KOPT-K1 (cell line): ENCODE data around the gene SRPK3.

Experiments
- H3K27ac ChIP-seq: fragments of 200-600 bp; sonication (generic); 2 replicates; pipeline ENCODE4 v1.5.1; 2016; ENCODE audit warnings: antibody characterized with exemption, mild to moderate bottlenecking, low read depth, low read length; ENCODE audit not compliant: poor library complexity, severe bottlenecking
- H3K36me3 ChIP-seq: fragments of 200-600 bp; sonication (generic); 2 replicates; pipeline ENCODE4 v1.5.1; 2017; ENCODE audit warnings: antibody characterized with exemption, mild to moderate bottlenecking, low read length, moderate library complexity; ENCODE audit not compliant: insufficient read depth
- H3K9me3 ChIP-seq: fragments of 200-600 bp; sonication (generic); 2 replicates; pipeline ENCODE4 v1.5.1; 2017; ENCODE audit warnings: antibody characterized with exemption, low read length, mild to moderate bottlenecking; ENCODE audit not compliant: insufficient read depth, poor library complexity, severe bottlenecking

The SRPK3 gene

DNA sequence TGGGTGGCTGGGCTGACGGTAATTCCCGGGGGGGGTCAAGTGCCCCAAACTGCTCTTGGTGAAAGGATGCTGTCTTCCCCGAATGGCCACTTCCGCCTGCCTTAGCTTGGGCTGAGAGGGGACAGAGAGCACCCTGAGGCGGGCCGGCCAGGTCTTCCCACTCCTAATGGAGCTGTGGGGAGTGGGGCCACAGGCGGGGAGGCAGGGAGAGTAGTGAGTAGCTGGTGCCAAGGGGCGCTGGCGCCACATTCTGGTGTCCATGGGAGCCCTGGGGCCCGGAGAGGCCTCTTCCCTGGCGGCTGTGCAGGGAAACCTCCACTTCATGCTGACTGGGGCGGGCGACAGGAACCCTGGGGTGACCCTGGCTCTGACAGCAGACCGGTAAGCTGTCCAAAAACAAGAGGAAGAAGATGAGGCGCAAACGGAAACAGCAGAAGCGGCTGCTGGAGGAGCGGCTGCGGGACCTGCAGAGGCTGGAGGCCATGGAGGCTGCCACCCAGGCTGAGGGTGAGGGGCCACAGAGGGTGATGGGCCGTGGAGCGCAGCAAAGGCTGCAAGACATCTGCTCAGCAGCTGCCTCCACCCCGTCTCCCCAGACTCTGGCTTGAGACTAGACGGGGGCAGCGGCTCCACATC, 2.7 kb downstream of the SRPK3 start:
- H3K36me3 ChIP-seq, result peaks cover 33% of the 10 kb centered on the region; the same call in 1 of the 2 replicates
- no peak overlapping the region for H3K27ac ChIP-seq
- no peaks in the 10 kb centered on the region for H3K9me3 ChIP-seq

DNA sequence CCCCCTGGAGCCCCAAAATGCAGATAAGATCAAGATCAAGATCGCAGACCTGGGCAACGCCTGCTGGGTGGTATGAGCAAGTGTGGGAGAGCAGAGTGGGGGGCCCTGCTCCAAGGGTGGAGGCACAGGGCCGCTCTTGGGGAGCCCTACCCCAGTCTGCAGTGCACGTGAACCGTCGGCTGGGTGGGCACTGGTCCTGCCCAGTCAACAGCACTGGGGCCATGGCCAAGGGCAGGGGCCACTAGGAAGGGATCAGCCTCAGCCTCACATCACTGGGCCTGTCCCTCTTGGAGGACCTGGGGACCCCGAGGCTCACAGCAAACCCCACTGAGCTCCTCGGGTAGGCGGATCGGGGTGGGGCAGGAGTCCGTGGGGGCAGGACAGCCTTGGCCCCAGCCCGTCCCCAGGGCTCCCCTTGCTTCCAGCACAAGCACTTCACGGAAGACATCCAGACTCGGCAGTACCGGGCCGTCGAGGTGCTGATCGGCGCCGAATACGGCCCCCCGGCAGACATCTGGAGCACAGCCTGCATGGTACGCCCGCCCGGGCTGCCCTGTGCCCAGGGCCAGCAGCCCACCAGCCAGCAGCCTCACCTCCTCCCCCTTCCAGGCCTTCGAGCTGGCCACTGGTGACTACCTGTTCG, 3.6 kb downstream of the SRPK3 start:
- peaks cover 38% of the 10 kb centered on the region; the same call in 1 of the 2 replicates for H3K36me3 ChIP-seq
- H3K9me3 ChIP-seq, result no peaks in the 10 kb centered on the region
- H3K27ac ChIP-seq, result no peak overlapping the region

DNA sequence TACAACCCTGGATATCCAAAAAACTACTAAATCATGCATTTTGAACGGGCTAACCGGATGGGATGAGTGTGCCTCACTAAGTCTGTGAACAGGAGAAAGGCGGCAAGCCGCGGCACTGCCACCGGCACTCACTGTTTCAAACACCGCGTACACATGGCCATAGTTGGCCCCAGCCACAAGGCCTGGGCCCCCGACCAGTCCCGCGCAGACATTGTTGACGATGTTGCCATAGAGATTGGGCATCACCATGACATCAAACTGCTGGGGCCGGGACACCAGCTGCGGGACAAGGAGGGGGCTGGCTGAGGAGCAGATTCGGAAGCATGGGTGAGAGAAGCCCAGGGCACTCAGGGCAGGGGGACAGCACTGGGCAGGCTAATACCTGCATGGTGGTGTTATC, 5.8 kb downstream of the SRPK3 start:
- H3K9me3 ChIP-seq, result no peaks in the 10 kb centered on the region
- no peak overlapping the region for H3K27ac ChIP-seq
- H3K36me3 ChIP-seq, result peaks cover 49% of the 10 kb centered on the region; the same call in 1 of the 2 replicates

DNA sequence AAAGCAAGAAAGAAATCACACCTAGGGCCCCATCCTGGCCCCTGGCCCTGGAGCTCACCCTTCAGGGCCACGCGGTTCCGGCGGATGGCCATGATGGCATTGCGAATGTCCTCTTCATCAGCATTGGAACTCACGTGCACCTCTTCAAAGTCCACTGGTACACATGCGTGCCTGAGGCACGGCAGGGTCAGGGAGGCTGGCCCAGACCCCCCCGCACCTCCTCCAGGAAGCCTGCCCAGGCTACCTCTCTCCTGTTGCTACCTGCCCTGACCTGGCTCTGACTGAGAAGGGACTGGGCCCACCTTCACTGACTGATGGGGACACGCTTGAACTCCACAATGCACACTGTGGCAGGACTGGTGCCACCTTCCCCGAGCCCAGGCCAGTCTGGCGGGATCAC, 8.8 kb downstream of the SRPK3 start:
- Histone ChIP-seq H3K36me3 (peaks cover 62% of the 10 kb centered on the region; the same call in 1 of the 2 replicates), H3K9me3 (no peaks in the 10 kb centered on the region), H3K27ac (no peak overlapping the region)

DNA sequence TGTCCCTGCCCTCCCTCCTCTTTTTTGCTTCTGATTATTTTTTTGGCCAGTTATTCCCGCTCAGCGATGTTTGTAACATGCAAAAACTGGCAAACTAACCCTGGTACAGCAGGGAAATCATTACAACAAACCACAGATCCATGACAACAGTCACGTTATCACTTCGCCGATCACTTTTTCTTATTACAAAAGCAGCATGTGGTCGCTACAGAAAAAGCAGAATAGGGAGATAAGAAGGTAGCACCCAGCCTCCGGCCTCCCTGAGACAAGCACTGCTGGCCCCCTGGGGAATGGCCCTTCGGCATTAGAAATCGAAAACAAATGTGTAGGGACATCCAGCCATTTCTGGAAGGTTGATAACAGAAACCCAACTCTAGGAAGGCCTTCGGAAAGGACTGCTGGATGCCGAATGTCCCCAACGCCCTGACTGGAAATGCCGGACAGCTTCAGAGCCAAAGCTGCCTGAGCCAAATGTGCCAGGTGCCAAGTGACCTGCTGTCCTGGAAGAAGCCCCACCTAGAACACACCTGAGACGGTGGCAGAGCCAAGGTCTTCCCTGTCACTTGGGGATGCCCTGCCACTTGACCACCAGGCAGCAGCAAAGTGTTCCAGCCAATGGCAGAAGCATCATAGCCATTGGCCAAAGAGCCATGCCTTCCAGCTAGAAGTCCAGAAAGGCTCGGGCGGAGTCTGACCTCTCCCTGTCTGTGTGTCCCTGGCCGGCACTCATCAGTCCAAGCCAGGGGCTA, 10.4 kb downstream of the SRPK3 start:
- no peaks in the 10 kb centered on the region for H3K9me3 ChIP-seq
- H3K36me3 ChIP-seq, result peaks cover 59% of the 10 kb centered on the region
- H3K27ac ChIP-seq, result no peak overlapping the region

DNA sequence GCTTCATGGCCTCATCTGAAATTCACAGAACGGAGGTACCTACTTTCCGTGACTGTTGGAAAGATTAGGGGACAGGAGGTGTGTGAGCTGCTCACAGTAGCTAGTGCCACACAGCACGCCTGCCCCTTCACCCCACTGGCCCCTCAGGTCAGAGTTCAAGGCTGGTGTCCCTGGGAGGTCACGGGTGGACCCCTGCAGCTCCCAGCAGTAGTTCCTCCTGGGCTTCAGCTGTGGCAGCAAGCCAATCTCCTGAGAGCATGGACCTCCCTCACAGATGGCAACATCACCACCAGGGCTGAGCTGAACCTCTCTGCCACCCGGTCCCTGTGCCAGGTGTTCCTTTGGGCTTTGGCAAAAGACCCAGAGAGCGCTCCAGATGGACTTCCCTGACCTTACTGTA, 11.5 kb downstream of the SRPK3 start:
- Histone ChIP-seq H3K9me3 (no peaks in the 10 kb centered on the region), H3K27ac (no peak overlapping the region), H3K36me3 (peaks cover 59% of the 10 kb centered on the region)

DNA sequence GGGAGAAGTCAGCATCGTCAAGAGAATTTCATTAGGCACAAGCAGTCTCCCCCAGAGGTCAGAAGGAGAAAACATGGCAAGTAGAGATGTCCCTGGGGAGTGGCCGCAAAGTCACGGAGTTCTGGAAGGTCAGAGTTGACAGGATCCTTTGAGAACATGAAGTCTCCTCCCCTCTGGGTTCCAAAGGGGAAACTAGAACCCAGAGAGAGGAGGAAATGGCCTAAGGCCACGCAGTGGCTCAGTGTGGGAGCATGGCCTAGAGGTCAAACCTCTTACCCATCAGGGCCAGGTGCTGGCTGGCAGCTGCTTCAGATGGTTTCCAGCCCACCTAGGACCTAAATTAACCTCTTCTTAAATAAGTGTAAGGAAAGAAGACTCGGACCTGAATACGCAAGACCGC, 12.4 kb downstream of the SRPK3 start:
- Histone ChIP-seq H3K36me3 (peaks cover 59% of the 10 kb centered on the region), H3K27ac (peak overlapping the region; percentile 94), H3K9me3 (no peaks in the 10 kb centered on the region)

DNA sequence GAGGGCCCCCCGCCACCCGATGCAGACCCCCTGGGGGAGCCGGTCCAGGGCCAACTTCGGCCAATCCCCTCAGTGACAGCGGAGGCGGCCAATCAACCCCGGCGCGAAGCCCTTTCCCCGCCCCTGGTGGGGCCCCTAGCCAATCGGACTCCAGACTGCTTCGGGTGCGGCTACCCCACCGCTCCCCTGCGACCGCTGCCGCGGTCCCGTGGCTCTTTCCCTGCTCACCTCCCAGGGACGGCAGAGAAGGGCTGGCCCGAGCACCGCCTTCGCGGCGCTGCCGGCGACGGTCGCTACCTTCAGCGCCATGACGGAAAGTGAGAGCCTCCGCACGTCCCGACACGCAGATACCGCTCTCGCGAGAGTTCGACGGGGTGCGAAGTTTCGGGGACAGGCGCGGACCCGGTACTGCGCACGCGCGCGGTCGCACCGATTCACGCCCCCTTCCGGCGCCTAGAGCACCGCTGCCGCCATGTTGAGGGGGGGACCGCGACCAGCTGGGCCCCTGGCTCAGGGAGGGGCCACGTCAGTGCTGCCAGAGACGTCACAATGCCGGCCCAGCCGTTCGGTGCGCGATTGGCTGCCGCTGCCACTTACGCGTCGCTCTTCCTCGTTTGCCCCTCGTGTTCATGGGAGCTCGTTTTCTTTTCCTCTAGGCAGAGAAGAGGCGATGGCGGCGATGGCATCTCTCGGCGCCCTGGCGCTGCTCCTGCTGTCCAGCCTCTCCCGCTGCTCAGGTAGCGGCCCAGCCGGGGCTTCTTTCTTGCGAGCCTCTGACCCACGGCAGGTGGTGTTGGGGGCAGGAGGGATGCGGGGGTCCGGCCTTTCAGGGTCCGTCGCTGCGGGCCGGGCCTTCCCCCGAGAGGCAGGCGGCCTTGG, 13.4 kb downstream of the SRPK3 start, which contains the start of the genes IDH3G and SSR4:
TSS of gene IDH3G (minus strand) at position 358 of the 879 bp plus-strand sequence. CDS start at position 309, 49 bp downstream.
TSS of gene SSR4 (plus strand) at position 651 of the 879 bp plus-strand sequence. CDS start at position 671, 20 bp downstream.
- Histone ChIP-seq H3K36me3 (peaks cover 61% of the 10 kb centered on the region), H3K9me3 (no peaks in the 10 kb centered on the region), H3K27ac (peak within 1 kb of the TSS; percentile 94)

DNA sequence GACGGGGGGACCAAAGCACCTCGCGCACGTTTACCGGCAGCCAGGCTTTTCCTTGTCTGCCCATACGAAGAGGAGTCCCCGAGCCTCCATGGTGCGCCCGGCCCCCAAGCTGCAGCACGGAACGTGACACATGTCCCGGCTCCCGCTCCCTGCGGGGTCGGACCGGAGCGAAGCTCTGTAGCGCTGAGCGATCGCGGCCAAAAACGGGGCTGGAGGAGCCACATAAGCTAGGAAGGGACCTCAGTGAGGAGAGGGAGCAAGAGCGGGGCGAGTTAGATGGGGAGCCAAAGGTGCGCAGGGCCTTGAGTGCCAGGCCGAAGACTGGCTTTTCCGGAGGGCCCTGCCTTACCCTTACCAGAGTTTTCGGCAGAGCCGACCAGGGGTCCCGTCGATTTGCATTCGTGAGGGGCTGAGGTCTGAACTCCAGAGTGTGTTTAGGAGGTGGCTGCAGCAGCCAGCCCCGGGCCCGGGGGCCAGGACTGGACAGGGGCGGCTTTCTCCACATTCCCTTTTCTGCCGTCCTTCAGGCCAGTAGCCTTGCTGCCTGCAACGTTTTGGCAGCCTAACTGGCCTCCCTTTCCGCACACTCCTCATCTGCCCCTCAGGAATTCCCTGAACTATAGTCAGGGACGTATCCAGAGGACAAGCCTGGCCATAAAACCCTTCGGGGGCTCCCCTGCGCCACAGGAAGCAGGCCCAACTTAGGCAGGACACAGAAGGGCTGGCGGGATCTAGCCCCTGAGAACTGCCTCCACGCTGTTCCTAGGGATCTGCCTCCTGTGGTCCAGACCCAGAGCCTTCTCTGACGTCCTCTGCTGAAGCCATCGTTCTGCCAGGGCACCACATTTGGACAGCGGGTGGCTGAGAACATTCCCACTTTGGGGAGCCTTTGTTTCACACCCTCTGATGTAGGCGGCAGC, 14.3 kb downstream of the SRPK3 start:
- Histone ChIP-seq H3K9me3 (no peaks in the 10 kb centered on the region), H3K36me3 (peaks cover 61% of the 10 kb centered on the region), H3K27ac (peak overlapping the region; percentile 94)

DNA sequence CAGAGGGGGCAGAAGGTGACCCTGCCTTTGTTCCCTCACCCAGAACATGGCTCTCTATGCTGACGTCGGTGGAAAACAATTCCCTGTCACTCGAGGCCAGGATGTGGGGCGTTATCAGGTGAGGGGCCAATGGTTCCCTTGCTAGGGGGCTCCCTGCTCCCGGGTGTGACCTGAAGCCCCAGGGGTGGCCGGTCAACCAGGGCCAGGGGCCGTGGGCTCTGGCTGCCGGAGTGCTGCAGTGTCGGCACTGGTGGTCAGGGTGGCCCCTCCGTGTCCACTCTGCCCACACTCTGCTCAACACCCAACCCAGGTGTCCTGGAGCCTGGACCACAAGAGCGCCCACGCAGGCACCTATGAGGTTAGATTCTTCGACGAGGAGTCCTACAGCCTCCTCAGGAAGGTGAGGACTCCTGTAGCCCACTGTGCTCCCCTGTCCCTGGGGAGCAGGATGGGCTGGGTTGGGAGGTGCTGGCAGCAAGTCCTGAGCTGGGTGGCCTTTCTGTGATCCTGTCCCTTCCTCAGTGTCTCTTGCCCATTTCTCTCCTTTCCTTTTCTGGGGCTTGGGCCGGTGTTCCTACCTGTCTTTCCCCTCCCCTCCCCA, 16.7 kb downstream of the SRPK3 start:
- Histone ChIP-seq H3K9me3 (no peaks in the 10 kb centered on the region), H3K36me3 (peaks cover 44% of the 10 kb centered on the region), H3K27ac (no peak overlapping the region)

DNA sequence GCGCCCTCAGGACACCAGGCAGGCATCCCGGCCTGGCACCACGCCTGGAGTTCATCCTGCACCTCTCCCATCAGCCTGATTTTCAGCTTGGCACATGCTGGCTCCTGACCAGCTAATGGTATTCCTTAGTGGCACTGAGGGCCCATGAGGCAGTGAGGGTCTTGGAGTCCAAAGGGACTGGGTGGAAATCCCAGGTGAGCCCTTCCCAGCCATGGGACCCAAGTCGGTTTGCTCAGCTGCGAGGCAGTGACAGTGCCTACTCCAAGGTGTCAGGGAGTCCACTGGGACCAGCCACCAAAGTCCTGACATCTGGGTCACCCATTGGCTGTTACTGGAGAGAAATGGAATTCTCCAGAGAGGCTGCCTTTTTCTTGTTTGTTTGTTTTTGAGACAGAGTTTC, 18.5 kb downstream of the SRPK3 start:
- H3K9me3 ChIP-seq, result no peaks in the 10 kb centered on the region
- H3K27ac ChIP-seq, result no peak overlapping the region
- peaks cover 40% of the 10 kb centered on the region for H3K36me3 ChIP-seq

DNA sequence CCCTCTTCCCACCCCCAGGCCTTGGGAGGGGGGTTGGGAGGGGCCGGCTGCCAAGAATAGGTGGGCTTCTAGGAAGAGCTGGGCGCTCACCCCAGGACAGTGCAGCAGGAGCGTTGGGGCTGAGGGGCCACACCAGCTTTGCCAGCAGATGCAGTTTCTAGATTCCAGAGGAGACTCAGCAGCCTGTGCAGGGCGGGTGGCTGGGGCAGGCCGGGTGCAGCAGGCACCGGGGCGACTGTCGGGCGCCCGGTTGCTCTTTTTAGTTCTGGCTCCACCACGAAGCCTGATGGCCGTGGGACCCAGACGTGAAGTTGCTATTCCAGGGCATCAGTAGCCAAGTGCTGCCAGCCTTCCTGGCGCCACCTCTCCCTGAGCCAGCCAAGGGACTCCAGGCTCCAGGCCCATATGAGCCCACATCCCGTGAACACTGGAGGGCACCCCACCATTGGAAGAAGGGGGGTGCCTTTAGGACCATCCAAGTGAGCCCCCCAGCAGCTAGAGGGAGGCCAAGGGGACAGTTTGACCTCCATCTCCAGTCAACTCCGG, 19.4 kb downstream of the SRPK3 start:
- no peaks in the 10 kb centered on the region for H3K9me3 ChIP-seq
- no peak overlapping the region for H3K27ac ChIP-seq
- H3K36me3 ChIP-seq, result peaks cover 40% of the 10 kb centered on the region

DNA sequence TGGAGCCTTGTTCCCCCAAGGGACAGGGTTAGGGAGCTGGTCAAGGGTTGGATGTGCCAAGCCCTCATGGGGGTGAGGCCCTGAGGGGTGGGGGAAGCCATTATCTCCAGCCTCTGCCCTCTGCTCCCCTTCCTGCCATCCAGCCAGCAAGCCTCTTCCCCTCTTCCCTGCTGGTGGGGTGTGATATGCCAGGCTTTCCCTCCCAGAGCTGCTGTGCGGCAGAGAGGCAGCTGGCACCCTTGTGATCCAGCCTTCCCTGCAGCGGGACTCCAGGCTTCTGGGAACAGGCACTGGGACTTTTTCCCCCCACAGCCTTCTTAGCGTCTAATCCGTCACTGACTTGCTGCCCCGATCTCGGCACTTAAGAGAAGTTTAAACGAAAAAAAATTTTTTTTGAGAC, 19.9 kb downstream of the SRPK3 start:
- peaks cover 38% of the 10 kb centered on the region for H3K36me3 ChIP-seq
- no peak overlapping the region for H3K27ac ChIP-seq
- H3K9me3 ChIP-seq, result no peaks in the 10 kb centered on the region
